IMR-90 (cell line): ENCODE measurements around the gene NPEPL1. TPM values are rescaled to one million over a fixed set of nuclear protein-coding genes. Genes with fewer than 3 reads are reported as not detected.
A peak's percentile ranks its signal among the peaks of the same experiment; 100 is the strongest.

ENCODE experiments used
- ATAC-seq: fragments of 200-7000 bp; cut with Tn5 transposase; 2 replicates; pipeline ENCODE4 v1.9.1; 2020; ENCODE audit warnings: low read depth, mild to moderate bottlenecking, moderate library complexity
- BruUV-seq: library from RNA; stranded (reverse); fragments of 400-500 nt; replicated peaks from 2 replicates; lab custom pipeline; 2021; lab: Mats Ljungman, UMichigan
- CTCF ChIA-PET: fragments of 300-600 bp; formaldehyde crosslinking; extraction: SDS; loops from one replicate; lab custom pipeline; 2021; ENCODE audit warnings: antibody characterized with exemption; lab: Yijun Ruan, JAX
- POLR2A ChIA-PET: fragments of 300-600 bp; sonication (Branson Sonifier 250); formaldehyde crosslinking; loops from one replicate; lab custom pipeline; 2022; ENCODE audit warnings: antibody characterized with exemption; ENCODE audit not compliant: unreplicated experiment; lab: Charles Lee
- DNase-seq: peaks from one replicate; pipeline ENCODE4 v3.0.0; 2013
- H2AFZ ChIP-seq: replicated peaks from 2 replicates; pipeline ENCODE3; 2013; ENCODE audit warnings: low read length, mild to moderate bottlenecking; ENCODE audit not compliant: poor library complexity
- H2AK5ac ChIP-seq: 2 replicates; pipeline ENCODE4 v1.6.1; 2013; ENCODE audit warnings: low read depth, low read length, inconsistent platforms
- H2AK9ac ChIP-seq: replicated peaks from 2 replicates; pipeline ENCODE3; 2013; ENCODE audit warnings: mild to moderate bottlenecking, low read depth, low read length, moderate library complexity; ENCODE audit not compliant: poor library complexity
- H2BK120ac ChIP-seq: 2 replicates; pipeline ENCODE4 v1.6.1; 2013; ENCODE audit warnings: low read depth, low read length, inconsistent platforms
- H2BK15ac ChIP-seq: 3 replicates; pipeline ENCODE4 v1.6.1; 2013; ENCODE audit warnings: low read depth, low read length, inconsistent platforms
- H2BK20ac ChIP-seq: 2 replicates; pipeline ENCODE4 v1.6.1; 2013; ENCODE audit warnings: low read depth, mild to moderate bottlenecking, inconsistent platforms, low read length, moderate library complexity
- H2BK5ac ChIP-seq: 2 replicates; pipeline ENCODE4 v1.6.1; 2013; ENCODE audit warnings: mild to moderate bottlenecking, low read depth, low read length, inconsistent platforms; ENCODE audit not compliant: poor library complexity, severe bottlenecking
- H3K14ac ChIP-seq: replicated peaks from 2 replicates; pipeline ENCODE4 v1.6.1; 2013; ENCODE audit warnings: low read depth, low read length, inconsistent platforms
- H3K18ac ChIP-seq: 2 replicates; pipeline ENCODE4 v1.6.1; 2013; ENCODE audit warnings: low read depth, low read length, control low read depth
- H3K23ac ChIP-seq: 2 replicates; pipeline ENCODE4 v1.6.1; 2013; ENCODE audit warnings: low read depth, low read length, inconsistent platforms
- H3K27ac ChIP-seq: 2 replicates; pipeline ENCODE4 v1.5.1; 2013; ENCODE audit warnings: mild to moderate bottlenecking, control low read depth, low read length; ENCODE audit not compliant: insufficient read depth
- H3K27me3 ChIP-seq: 2 replicates; pipeline ENCODE4 v1.6.1; 2013; ENCODE audit warnings: low read length; ENCODE audit not compliant: control insufficient read depth, insufficient read depth
- H3K36me3 ChIP-seq: 2 replicates; pipeline ENCODE4 v1.6.1; 2013; ENCODE audit warnings: low read length, mixed read lengths; ENCODE audit not compliant: control insufficient read depth, insufficient read depth
- H3K4ac ChIP-seq: 2 replicates; pipeline ENCODE4 v1.6.1; 2013; ENCODE audit warnings: low read depth, low read length, inconsistent platforms
- H3K4me1 ChIP-seq: 2 replicates; pipeline ENCODE4 v1.6.1; 2013; ENCODE audit warnings: low read length, mixed read lengths; ENCODE audit not compliant: control insufficient read depth, insufficient read depth
- H3K4me2 ChIP-seq: 2 replicates; pipeline ENCODE4 v1.6.1; 2013; ENCODE audit warnings: low read depth, mild to moderate bottlenecking, control low read depth, low read length, moderate library complexity
- H3K4me3 ChIP-seq: 2 replicates; pipeline ENCODE4 v1.5.1; 2013; ENCODE audit warnings: low read depth, mild to moderate bottlenecking, control low read depth, low read length, moderate library complexity; ENCODE audit not compliant: insufficient read depth
- H3K56ac ChIP-seq: 2 replicates; pipeline ENCODE4 v1.6.1; 2013; ENCODE audit warnings: low read length, inconsistent platforms; ENCODE audit not compliant: insufficient read depth; ENCODE audit errors: extremely low read depth
- H3K79me1 ChIP-seq, 2 experiments: 2 replicates each; pipeline ENCODE4 v1.6.1; 2013; ENCODE audit warnings: low read length in 2 of 2, inconsistent platforms in 1 of 2, low read depth in 1 of 2
- H3K9ac ChIP-seq: 2 replicates; pipeline ENCODE4 v1.6.1; 2013; ENCODE audit warnings: low read depth, low read length, control low read depth
- H3K9me1 ChIP-seq: 2 replicates; pipeline ENCODE4 v1.6.1; 2013; ENCODE audit warnings: low read length, inconsistent platforms; ENCODE audit not compliant: insufficient read depth
- H3K9me3 ChIP-seq: 2 replicates; pipeline ENCODE4 v1.6.1; 2013; ENCODE audit warnings: low read length; ENCODE audit not compliant: control insufficient read depth, insufficient read depth
- H4K20me1 ChIP-seq: 2 replicates; pipeline ENCODE4 v1.6.1; 2013; ENCODE audit warnings: low read length, inconsistent platforms; ENCODE audit not compliant: insufficient read depth
- H4K5ac ChIP-seq: 2 replicates; pipeline ENCODE4 v1.6.1; 2013; ENCODE audit warnings: mild to moderate bottlenecking, low read depth, low read length, control low read depth
- H4K8ac ChIP-seq, 2 experiments: 2 replicates each; pipeline ENCODE4 v1.6.1; 2013; ENCODE audit warnings: low read depth in 2 of 2, low read length in 2 of 2, control low read depth in 1 of 2, inconsistent platforms in 1 of 2
- H4K91ac ChIP-seq: 2 replicates; pipeline ENCODE4 v1.6.1; 2013; ENCODE audit warnings: low read depth, low read length, inconsistent platforms; ENCODE audit not compliant: insufficient read depth
- CEBPB ChIP-seq: IDR thresholded peaks from 2 replicates; pipeline ENCODE4 v1.6.1; 2012; ENCODE audit warnings: low read depth, low read length, improper control_type of control experiment
- CHD1 ChIP-seq: IDR thresholded peaks from 2 replicates; pipeline ENCODE4 v1.6.1; 2012; ENCODE audit warnings: low read depth, low read length, improper control_type of control experiment
- CTCF ChIP-seq: conservative IDR thresholded peaks from 2 replicates; pipeline ENCODE4 v1.5.1; 2012; ENCODE audit warnings: mild to moderate bottlenecking, low read depth, low read length, improper control_type of control experiment
- ELK1 ChIP-seq: fragments of 150-350 bp; IDR thresholded peaks from 2 replicates; pipeline ENCODE4 v1.6.1; 2016; ENCODE audit warnings: low read depth, mild to moderate bottlenecking, low read length, moderate library complexity, borderline replicate concordance
- FOS ChIP-seq: fragments of 150-350 bp; IDR thresholded peaks from 2 replicates; pipeline ENCODE4 v1.6.1; 2016; ENCODE audit warnings: low read depth, low read length
- NFE2L2 ChIP-seq: fragments of 150-350 bp; IDR thresholded peaks from 2 replicates; pipeline ENCODE4 v1.6.1; 2016; ENCODE audit warnings: low read depth, mild to moderate bottlenecking, low read length
- POLR2A ChIP-seq: IDR thresholded peaks from 2 replicates; pipeline ENCODE4 v1.6.1; 2012; ENCODE audit warnings: mild to moderate bottlenecking, low read depth, low read length
- RAD21 ChIP-seq: IDR thresholded peaks from 2 replicates; pipeline ENCODE4 v1.6.1; 2012; ENCODE audit warnings: low read length, improper control_type of control experiment
- RCOR1 ChIP-seq: IDR thresholded peaks from 2 replicates; pipeline ENCODE4 v1.6.1; 2012; ENCODE audit warnings: mild to moderate bottlenecking, low read length, improper control_type of control experiment; ENCODE audit not compliant: insufficient replicate concordance
- SMC3 ChIP-seq: fragments of 150-350 bp; IDR thresholded peaks from 2 replicates; pipeline ENCODE4 v1.6.1; 2016; ENCODE audit warnings: low read depth, mild to moderate bottlenecking, antibody characterized with exemption, low read length, moderate library complexity
- USF2 ChIP-seq: fragments of 150-350 bp; IDR thresholded peaks from 2 replicates; pipeline ENCODE4 v1.6.1; 2017; ENCODE audit warnings: mild to moderate bottlenecking, antibody characterized with exemption, low read length, low read depth
- WGBS, 2 experiments: methylation state at CpG; one replicate each; pipeline versions ENCODE4 v1.1.5 to v1.1.7; 2013; ENCODE audit warnings: missing lambda C conversion rate in 2 of 2; ENCODE audit not compliant: insufficient read length in 1 of 2; ENCODE audit errors: extremely low coverage in 2 of 2; 5-methylcytosine and 5-hydroxymethylcytosine counted together
- dilution Hi-C: fragments of 300-500 bp; cut with HindIII; formaldehyde crosslinking; loops from one replicate; pipeline ENCODE4 v1.14.3; 2018; ENCODE audit warnings: low sequenced_read_pairs; ENCODE audit not compliant: unreplicated experiment
- in situ Hi-C: fragments of 300-500 bp; cut with MboI; formaldehyde crosslinking; loops from 3 replicates; pipeline ENCODE4 v1.14.3; 2019; ENCODE audit warnings: low sequenced_read_pairs, inconsistent platforms, mixed read lengths
- intact Hi-C: fragments of 100-400 bp; cut with micrococcal nuclease; formaldehyde crosslinking; loops from 2 replicates; pipeline ENCODE4 v1.10.0; 2022
- polyA plus RNA-seq, 3 experiments: library from polyadenylated mRNA; depleted of rRNA; stranded (reverse); fragments of >200 nt; gene quantifications; 2 replicates each; pipeline ENCODE4 v1.2.3, GENCODE V29; 2012; ENCODE audit warnings: low replicate concordance in 1 of 3
- total RNA-seq: library from RNA; depleted of rRNA; stranded (reverse); fragments of >200 nt; gene quantifications from 2 replicates; pipeline ENCODE4 v1.2.3, GENCODE V29; 2012

The NPEPL1 gene
- total and polyA plus RNA-seq, 2 of the 4 experiments (the other 2 are of a cell fraction), result 6.3 to 10.4 TPM

- TF ChIP-seq NFE2L2 (no peak; the same call in 1 of the 2 replicates), FOS (peak; percentile 26; the same call in 1 of the 2 replicates), RCOR1 (peak; percentile 7), CEBPB (no peak)
Observed at GRCh38 chr20:58650776-58651558, 41.6 kb upstream of the NPEPL1 start, which contains the start of gene STX16 (continued).

GRCh38 chr20:58651559-58651945 is 41.0 kb upstream of the NPEPL1 start:
- H3K27ac ChIP-seq, result peak overlapping the region; percentile 87
- H3K9ac ChIP-seq, result peak overlapping the region; percentile 88
- H4K8ac ChIP-seq, result peak overlapping the region; percentile 70 to 96
- peaks cover 3% of the 10 kb centered on the region; the same call in 1 of the 2 replicates for H4K20me1 ChIP-seq
- WGBS, 2 experiments, result 0% methylated on average over 7 of the region's 18 CpGs; no CpG with 5 or more reads in 1 of the 2 experiments
- ChIA-PET POLR2A (interaction anchor here (0.6 to 0.7 kb wide), 2 partner anchors 219 to 376 kb away, joined by 5 to 6 read pairs; no protein-coding TSS in a partner anchor), CTCF (interaction anchor here (0.8 to 1.1 kb wide), 5 partner anchors 13 to 259 kb away, joined by 3 to 4 read pairs (median 3); no protein-coding TSS in a partner anchor)
- H3K4ac ChIP-seq, result peak overlapping the region; percentile 93
- in situ Hi-C loops, result loop anchor here (10.0 kb wide), 1 partner anchor 417 kb away; no protein-coding TSS in a partner anchor
- dilution Hi-C loops, result loop anchor here (25.0 kb wide), 1 partner anchor 414 kb away; the partner anchor contains the start of gene ANKRD60
- peak overlapping the region; percentile 69 for H4K5ac ChIP-seq
- peak overlapping the region; percentile 39 for H2BK120ac ChIP-seq
- peak overlapping the region; percentile 78 for H3K4me3 ChIP-seq
- peak overlapping the region; percentile 98 for H2AK9ac ChIP-seq
- H3K9me3 ChIP-seq, result no peaks in the 10 kb centered on the region
- H2BK20ac ChIP-seq, result no peak overlapping the region
- peak overlapping the region; percentile 82 for H3K14ac ChIP-seq
- no peaks in the 10 kb centered on the region for H3K27me3 ChIP-seq
- peak overlapping the region; percentile 93 for H3K4me2 ChIP-seq
- peaks cover 14 to 31% of the 10 kb centered on the region in 2 experiments for H3K79me1 ChIP-seq
- H3K23ac ChIP-seq, result peak overlapping the region; percentile 74
- H3K4me1 ChIP-seq, result peaks cover 8% of the 10 kb centered on the region
- H4K91ac ChIP-seq, result peak overlapping the region; percentile 85
- no peak overlapping the region for H2BK15ac ChIP-seq
- no peak for DNase-seq
- no peaks in the 10 kb centered on the region for H3K36me3 ChIP-seq
- peak overlapping the region; percentile 11; the same call in 1 of the 2 replicates for H3K18ac ChIP-seq
- ATAC-seq, result no peak
- H3K56ac ChIP-seq, result peak overlapping the region; percentile 85
- H3K9me1 ChIP-seq, result no peaks in the 10 kb centered on the region
- intact Hi-C loops, result loop anchor here (2.0 to 10.0 kb wide), 6 partner anchors 79 to 571 kb away; partner anchors contain the start of gene APCDD1L
- peak overlapping the region; percentile 83 for H2BK5ac ChIP-seq
- no TSS peak for BruUV-seq
- peak overlapping the region; percentile 92 for H2AK5ac ChIP-seq
- H2AFZ ChIP-seq, result peak overlapping the region; percentile 99
- TF ChIP-seq USF2 (no peak), SMC3 (no peak), FOS (no peak), CHD1 (no peak; the same call in 1 of the 2 replicates), RAD21 (no peak), CTCF (no peak), ELK1 (no peak), POLR2A (no peak)
